ENCODE data around the gene CARHSP1. TPM values are rescaled to one million over a fixed set of nuclear protein-coding genes. Genes with fewer than 3 reads are reported as not detected.
"Not testable (repeated sequence)": the region's sequence is repeated elsewhere in the genome, so short reads cannot be mapped to it uniquely, and the experiment has no call there.

Gene CARHSP1
- total RNA-seq, 1 experiment from 2014 or later, result 199 TPM

GRCh38 chr16:8828541-8829165 is 40.2 kb downstream of the CARHSP1 start:
- no peak for DNase-seq (ENCODE audit: low read depth)

- DNase-seq (ENCODE audit: low read depth), result no peak
Measured at GRCh38 chr16:8826278-8826879, 42.4 kb downstream of the CARHSP1 start.

- DNase-seq (ENCODE audit: low read depth), result no peak
Measured at GRCh38 chr16:8822403-8822802, 46.4 kb downstream of the CARHSP1 start.

DNA sequence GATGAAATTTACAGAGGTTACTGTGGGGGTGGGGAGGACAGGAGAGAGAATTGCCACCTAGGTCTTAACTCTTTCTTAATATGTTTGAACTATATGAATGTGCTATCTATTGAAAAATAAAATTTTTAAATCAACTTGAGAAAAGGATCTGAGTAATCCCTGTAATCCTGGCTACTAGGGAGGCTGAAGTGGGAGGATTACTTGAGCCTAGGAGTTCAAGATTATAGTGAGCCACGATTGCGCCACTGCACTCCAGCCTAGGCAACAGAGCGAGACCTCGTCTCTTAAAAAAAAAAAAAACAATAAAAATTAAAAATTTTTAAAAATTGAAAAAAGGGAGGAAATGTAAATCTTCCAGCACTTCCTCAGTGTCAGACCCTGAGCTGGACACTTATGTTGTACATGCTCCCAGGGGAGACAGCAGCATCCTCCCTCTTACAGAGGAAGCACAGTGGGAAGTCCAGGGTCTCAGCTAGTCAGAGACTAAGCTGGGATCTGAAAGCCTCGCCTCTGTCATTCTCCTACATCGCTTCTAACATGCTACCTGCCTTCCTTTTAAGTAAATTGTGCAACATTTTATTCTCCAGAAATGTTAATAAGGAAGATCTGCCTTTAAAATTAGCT is 49.3 kb downstream of the CARHSP1 start:
- no peak for DNase-seq (ENCODE audit: low read depth)

DNA sequence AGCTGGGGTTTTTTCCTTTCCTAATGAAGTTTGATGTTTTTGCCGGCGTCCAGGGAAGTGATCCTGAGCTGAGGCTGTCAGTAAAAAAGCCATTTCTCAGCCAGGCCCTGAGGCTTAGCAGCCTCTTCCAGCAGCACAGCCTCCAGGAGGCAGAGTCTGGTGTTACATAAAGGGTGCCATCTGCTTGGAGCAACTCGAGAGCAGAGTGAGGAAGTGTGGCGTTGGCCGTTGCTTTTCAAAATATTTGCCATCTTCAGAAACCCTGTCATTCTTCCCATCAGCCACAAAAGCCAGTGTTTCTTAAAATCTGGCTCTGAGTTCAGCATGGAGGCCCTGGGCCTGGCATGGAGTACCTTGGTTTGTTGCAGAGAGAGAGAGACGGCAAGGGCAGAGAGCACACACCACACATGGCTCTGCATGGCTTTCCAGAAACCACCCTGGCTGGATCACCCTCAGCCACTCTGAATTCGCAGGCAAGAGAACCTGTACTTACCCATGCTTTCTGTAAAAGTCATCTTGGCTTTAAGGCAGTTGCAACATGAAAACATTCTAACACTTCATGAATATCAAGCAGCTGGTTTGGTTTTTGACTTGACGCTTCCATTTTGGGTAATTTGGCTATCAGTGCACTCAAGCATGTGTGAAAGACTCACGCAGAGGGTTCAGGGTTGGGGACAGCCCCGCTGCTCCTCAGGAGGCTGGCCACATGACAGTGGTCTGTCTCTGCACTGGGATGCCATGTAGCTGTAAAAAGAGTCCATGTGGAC is 50.1 kb downstream of the CARHSP1 start:
- DNase-seq (ENCODE audit: low read depth), result no peak

- DNase-seq (ENCODE audit: low read depth), result no peak
Measured at GRCh38 chr16:8816967-8817655, 51.7 kb downstream of the CARHSP1 start.

DNA sequence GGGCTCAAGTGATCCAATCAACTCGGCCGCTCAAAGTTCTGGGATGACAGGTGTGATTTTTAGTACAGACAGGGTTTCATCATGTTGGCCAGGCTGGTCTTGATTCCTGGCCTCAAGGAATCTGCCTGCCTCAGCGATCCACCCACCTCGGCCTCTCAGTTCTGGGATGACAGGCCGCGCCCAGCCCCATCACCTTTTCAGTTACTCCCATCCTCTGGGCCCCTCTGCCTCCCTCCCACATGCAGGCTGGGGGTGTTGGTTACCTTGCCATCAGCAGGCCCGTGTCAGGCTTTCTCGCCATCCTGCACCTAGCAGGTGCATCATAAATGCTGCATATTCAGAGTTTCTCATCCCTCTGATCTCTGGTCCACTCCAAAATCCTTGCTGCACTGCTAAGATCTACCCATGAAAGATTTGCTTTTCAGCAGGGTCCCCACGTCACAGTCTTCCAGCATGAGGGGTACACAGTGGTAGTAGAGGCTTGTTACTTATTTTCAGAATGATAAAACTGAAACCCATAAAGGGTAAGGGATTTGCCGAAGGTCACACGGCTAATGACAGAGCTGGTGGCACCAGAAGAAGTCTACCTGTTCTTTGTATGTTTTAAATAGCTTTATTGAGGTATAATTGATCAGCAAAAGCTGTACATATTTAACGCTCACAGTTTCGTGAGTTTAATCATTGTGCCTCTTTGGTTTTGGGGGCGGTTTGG is 54.6 kb downstream of the CARHSP1 start:
- DNase-seq (ENCODE audit: low read depth), result no peak

DNA sequence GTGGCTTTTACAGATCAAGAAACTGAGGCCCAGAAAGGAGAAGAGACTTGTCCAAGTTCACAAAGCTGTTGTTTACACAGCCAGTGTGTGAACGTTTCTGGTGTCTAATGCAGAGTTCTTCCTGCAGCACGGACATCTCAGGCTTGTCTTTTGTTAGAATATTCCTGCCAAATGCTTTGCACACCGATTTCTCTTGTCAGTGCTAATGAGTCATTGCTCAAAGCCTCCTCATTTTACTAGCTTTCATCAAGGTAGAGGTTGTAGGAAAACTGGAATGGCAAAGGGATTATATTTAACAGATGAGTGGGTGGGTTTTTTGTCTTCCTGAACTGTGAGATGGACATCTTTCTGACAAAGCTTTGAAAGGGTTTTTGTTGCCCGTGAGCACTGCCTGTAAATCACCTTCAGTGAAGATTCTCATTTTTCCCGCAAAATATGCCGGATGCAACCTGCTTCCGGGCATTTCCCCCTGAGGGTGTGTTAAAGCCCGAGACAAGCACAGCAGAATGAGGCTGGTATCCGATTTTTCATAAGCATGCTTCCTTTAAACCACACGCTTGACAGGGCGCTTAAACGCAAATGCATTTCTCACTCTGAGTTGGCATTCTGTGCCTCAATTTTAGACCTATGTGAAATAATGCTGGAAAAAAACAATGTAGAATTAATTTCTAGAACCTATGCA is 56.5 kb downstream of the CARHSP1 start:
- no peak for DNase-seq (ENCODE audit: low read depth)

DNA sequence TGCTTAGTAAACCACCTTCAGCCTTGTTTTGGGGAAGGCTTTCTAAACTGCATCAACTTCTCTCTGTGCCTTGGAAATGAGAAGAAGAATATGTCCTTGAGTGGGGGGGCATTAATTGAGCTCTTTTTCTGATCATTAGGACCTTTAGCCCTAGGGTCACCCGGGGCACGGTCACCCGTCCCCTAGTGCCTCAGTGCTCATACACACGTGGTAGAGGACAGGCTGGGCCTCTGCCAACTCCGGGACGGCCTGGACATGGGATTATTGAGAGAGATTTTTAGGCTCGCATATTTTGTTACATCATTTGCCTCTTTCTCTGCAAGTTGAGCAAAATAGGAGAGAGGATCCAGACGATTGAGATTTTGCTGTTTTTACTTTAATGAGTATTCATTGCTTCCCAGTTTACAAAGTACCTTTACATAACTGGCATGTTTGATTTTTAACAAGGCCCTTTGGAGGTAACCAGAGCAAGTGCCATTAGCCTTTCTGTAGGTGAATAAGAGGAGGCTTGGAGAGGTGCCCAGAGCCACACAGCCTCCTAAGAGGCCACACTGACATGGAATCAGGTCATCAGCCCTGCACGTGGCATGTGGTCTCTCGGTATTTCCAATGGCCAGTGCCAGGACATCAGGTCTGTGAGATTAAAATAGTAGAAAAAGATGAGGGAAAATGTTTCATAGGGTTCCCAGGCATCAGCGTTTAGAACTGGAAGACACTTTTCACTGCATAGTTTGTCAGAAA is 60.0 kb downstream of the CARHSP1 start:
- no peak for DNase-seq (ENCODE audit: low read depth)

DNA sequence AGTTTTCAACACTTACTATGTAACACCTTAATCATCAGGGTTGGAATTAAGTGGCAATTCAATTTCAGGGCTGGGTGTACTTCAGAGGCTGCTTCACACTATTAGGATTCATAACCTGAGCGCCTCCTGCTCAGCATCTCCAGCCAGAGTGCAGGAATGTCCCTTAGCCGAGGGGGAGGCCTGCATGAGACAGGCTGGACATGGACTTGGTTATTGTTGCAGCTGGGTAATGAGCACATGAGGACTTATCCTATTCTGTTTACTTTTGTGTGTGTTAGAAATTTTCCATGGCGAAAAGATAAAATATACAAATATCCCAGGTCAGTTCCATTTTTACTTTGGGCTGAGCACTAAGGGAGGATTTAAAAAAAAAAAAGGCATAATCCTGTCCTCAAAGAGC is 60.8 kb downstream of the CARHSP1 start:
- no peak for DNase-seq (ENCODE audit: low read depth)

DNA sequence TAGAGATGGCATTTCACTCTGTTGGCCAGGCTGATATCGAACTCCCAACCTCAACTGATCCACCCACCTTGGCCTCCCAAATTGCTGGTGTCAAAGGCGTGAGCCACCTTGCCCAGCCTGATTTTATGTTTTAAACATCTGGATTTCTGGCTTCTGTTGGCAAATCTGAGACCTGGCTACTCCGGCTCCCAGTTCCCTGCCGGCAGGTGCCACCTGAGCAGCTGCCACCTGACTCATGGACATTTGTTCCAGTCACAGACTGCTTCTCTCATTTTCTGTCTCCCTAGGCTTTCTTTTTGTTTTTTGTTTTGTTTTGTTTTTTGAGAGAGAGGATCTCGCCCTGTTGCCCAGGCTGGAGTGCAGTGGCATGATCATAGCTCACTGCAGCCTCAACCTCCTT is 61.6 kb downstream of the CARHSP1 start:
- no peak for DNase-seq (ENCODE audit: low read depth)

DNA sequence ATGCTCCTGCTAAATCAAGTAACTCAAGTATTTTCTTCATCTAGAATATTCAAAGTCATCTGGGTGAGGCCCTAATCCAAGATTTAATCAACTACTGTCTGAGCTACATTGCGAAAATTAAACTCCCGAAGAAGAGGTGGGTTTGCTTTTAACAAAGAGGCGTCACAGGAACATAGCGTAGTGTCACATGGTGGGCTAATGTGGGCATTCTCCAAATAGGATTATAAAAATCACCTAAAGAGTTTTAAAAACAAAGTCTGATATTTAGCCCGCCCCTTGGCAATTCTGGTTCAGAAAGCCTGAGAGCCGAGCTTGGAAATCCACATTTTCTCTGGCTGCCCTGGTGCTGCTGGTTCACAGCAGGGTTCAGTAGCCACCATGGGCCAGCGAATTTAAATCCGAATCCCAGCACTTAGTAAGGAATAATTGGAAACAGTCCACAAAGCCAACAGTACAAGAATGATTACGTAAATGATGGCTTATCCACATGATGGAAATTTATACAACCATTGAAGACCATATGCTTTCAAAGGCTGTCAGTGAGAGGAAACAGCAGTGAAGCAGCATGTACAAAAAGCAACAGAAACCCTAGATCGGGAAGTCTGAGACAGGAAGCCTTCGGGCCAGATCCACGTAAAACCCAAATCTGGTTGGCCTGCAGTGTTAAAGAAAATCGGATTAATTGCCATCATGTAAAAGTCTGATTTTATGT is 62.4 kb downstream of the CARHSP1 start:
- no peak for DNase-seq (ENCODE audit: low read depth)

- no peak for DNase-seq (ENCODE audit: low read depth)
Measured at GRCh38 chr16:8804313-8804712, 64.5 kb downstream of the CARHSP1 start.

- DNase-seq (ENCODE audit: low read depth), result not testable (repeated sequence)
Measured at GRCh38 chr16:8803733-8804132, 65.1 kb downstream of the CARHSP1 start.

Other genes starting within 250 kb of the CARHSP1 start
- gene METTL22, start 247.3 kb downstream of the CARHSP1 start, total RNA-seq (2014; rRNA removed; shearing (Covaris generic)), result 17.3 and 23.6 TPM in 2 replicates
- 0.66 and 0.91 TPM in 2 replicates for gene ABAT, start 194.4 kb downstream of the CARHSP1 start, total RNA-seq (2014; rRNA removed; shearing (Covaris generic))
- 7.1 TPM in 2 replicates for gene TMEM186, start 71.4 kb downstream of the CARHSP1 start, total RNA-seq (2014; rRNA removed; shearing (Covaris generic))
- 42.7 and 61.0 TPM in 2 replicates for gene PMM2, start 71.2 kb downstream of the CARHSP1 start, total RNA-seq (2014; rRNA removed; shearing (Covaris generic))
- gene LITAFD, start 13.3 kb upstream of the CARHSP1 start, total RNA-seq (2014; rRNA removed; shearing (Covaris generic)), result not detected in 2 replicates
- gene USP7, start 94.9 kb upstream of the CARHSP1 start, total RNA-seq (2014; rRNA removed; shearing (Covaris generic)), result 35.0 and 56.1 TPM in 2 replicates
- 29.5 and 48.5 TPM in 2 replicates for gene HAPSTR1, start 222.6 kb upstream of the CARHSP1 start, total RNA-seq (2014; rRNA removed; shearing (Covaris generic))